ENCODE results near the gene SZT2. TPM values are rescaled to one million over a fixed set of nuclear protein-coding genes. Genes with fewer than 3 reads are reported as not detected.
"Not testable (repeated sequence)": the region's sequence is repeated elsewhere in the genome, so short reads cannot be mapped to it uniquely, and the experiment has no call there.

SZT2 gene
- total and polyA plus RNA-seq, 10 donors: 9.4 to 115 (median 72.4) TPM

DNA sequence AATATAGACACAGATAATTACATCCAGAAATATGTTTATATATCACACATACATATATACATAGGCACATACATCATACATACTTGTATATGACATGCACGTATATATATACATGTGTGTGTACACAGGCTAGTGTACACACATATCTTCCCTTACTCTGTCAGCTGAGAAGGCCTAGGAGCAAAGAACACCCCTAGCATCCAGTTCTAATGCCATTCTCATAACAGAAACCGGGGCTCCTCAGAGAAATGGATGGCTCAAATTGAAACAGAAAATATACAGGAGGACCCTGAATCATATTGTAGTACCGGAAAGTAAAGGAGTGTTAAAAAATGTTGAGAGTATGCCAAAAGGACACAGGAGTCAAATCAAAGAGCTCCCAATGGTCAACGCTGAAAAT is 83.8 kb downstream of the SZT2 start:
- intact Hi-C loops (cut with DNase I; ENCODE audit: low total_unique reads): no loop called here
- 76 to 83% (median 80%) methylated on average over 4 of the region's 4 CpGs for WGBS, 5 donors
- no peaks in the 10 kb centered on the region for H3K36me3 ChIP-seq

DNA sequence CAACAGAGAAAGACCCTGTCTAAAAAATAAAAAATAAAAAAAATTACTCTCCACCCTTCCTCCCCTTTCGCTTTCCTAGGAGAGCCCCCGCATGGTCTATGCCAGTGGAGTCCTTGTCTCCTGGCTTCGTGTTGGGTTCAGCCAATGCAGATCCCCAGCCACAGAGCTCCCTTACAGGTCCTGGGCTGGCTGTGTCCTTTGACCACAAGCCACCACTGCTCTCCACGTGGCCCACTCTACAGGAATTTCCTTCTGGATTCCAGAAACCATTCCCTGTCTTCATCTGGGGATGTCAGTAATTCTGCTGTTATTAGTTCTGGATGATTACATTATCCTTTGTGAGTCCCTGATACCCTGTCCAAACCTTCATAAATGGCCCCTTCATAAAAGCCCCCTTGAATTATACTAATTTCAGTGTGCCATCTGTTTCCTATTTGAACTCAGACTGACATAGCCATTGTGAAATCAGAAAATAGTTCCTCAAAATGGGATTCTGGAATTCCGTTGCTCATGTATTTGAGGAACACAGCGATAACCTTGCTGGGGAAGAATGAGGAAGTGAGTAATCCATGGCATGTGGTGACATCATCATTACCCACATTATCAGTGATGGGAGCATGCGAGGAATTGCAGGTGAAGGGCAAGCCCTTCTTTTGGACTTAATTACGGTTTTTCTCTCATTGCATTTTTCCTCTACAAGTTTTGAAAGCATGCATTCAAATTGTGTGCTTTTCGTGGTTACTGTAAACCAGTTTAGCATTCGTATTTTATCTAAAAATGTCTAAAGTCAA is 86.1 kb downstream of the SZT2 start:
- H3K4me1 ChIP-seq; intact Hi-C loops (cut with DNase I; ENCODE audit: low total_unique reads); DNase-seq; H3K36me3 ChIP-seq; H3K4me3 ChIP-seq; H3K27me3 ChIP-seq (replicated peaks in 1 of 7); H3K9me3 ChIP-seq: not testable (repeated sequence)
- WGBS, 5 donors: 54 to 63% (median 60%) methylated on average over 8 to 10 of the region's 10 CpGs
- H3K27ac ChIP-seq: peak overlapping the region in 4 of 8 donors; percentile 21 to 58 (median 30)

More for the DNA sequence above, 83.8 kb downstream of the SZT2 start:
- peak overlapping the region in 2 of 8 donors; percentile 61 to 65 for H3K27ac ChIP-seq
- H3K4me1 ChIP-seq: peaks cover 0 to 6% (median 3%) of the 10 kb centered on the region in 6 donors
- no peak for TF ChIP-seq POLR2AphosphoS5 (IDR thresholded peaks at IDR 0.05)
- TF ChIP-seq, protein P1, sequence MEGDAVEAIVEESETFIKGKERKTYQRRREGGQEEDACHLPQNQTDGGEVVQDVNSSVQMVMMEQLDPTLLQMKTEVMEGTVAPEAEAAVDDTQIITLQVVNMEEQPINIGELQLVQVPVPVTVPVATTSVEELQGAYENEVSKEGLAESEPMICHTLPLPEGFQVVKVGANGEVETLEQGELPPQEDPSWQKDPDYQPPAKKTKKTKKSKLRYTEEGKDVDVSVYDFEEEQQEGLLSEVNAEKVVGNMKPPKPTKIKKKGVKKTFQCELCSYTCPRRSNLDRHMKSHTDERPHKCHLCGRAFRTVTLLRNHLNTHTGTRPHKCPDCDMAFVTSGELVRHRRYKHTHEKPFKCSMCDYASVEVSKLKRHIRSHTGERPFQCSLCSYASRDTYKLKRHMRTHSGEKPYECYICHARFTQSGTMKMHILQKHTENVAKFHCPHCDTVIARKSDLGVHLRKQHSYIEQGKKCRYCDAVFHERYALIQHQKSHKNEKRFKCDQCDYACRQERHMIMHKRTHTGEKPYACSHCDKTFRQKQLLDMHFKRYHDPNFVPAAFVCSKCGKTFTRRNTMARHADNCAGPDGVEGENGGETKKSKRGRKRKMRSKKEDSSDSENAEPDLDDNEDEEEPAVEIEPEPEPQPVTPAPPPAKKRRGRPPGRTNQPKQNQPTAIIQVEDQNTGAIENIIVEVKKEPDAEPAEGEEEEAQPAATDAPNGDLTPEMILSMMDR (IDR thresholded peaks at IDR 0.05 in 8 of 11, conservative IDR thresholded peaks at IDR 0.05 in 3 of 11): no peak
- no peak for DNase-seq
- no peak overlapping the region for H3K4me3 ChIP-seq
- no peaks in the 10 kb centered on the region for H3K27me3 ChIP-seq (replicated peaks in 1 of 7)
- H3K9me3 ChIP-seq: no peaks in the 10 kb centered on the region

DNA sequence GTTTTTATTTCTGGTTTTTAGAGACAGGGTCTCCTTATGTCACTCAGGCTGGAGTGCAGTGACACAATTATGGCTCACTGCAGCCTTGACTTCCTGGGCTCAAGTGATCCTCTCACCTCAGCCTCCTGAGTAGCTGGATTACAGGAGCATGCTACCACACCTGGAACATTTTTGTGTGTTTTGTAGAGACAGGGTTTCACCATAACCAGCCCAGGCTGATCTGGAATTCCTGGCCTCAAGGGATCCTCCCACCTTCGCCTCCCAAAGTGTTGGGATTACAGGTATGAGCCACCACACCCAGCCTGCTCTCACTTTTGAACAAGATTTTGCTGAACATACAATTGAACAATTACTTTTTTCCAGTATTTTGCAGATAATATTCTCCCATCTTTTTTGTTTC is 88.0 kb downstream of the SZT2 start:
- 76 to 100% (median 92%) methylated on average over 1 of the region's 1 CpG for WGBS, 5 donors
- DNase-seq: no peak
- H3K4me3 ChIP-seq: no peak overlapping the region
- H3K27ac ChIP-seq: no peak overlapping the region
- no peaks in the 10 kb centered on the region for H3K9me3 ChIP-seq
- H3K36me3 ChIP-seq: no peaks in the 10 kb centered on the region
- TF ChIP-seq POLR2A (IDR thresholded peaks at IDR 0.05) (no peak), POLR2AphosphoS5 (IDR thresholded peaks at IDR 0.05) (no peak)
- TF ChIP-seq, protein P1 (IDR thresholded peaks at IDR 0.05 in 8 of 11, conservative IDR thresholded peaks at IDR 0.05 in 3 of 11): no peak
- no peaks in the 10 kb centered on the region for H3K27me3 ChIP-seq (replicated peaks in 1 of 7)
- intact Hi-C loops (cut with DNase I; ENCODE audit: low total_unique reads): no loop called here
- peaks cover 0 to 5% (median 0%) of the 10 kb centered on the region in 6 donors for H3K4me1 ChIP-seq

DNA sequence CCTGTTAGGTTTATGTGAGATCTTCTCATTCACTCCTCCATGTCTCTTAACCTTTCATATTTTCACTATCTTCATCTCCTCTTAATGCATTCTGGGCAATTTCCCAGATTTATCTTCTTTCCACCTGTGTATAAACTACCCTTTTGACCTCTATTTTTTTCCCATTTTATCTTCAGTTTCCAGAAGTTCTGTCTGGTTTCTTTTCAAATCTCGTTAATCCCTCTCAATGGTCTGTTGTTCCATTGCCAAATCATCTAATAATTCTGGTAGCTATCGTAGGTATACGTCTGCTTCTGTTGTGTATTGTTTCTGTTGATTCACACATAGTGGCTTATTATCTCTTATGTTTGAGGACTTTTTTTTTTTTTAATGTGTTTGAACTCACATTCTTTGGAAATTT is 89.7 kb downstream of the SZT2 start:
- no peak for DNase-seq
- Histone ChIP-seq H3K9me3 (no peaks in the 10 kb centered on the region), H3K4me3 (no peak overlapping the region), H3K27ac (no peak overlapping the region), H3K4me1 (no peaks in the 10 kb centered on the region), H3K36me3 (no peaks in the 10 kb centered on the region), H3K27me3 (replicated peaks in 1 of 7) (no peaks in the 10 kb centered on the region)
- intact Hi-C loops (cut with DNase I; ENCODE audit: low total_unique reads): no loop called here
- WGBS, 5 donors: 83 to 91% (median 88%) methylated on average over 3 of the region's 3 CpGs
- TF ChIP-seq POLR2A (IDR thresholded peaks at IDR 0.05): no peak
- no peak for TF ChIP-seq POLR2AphosphoS5 (IDR thresholded peaks at IDR 0.05)
- TF ChIP-seq, protein P1 (IDR thresholded peaks at IDR 0.05 in 8 of 11, conservative IDR thresholded peaks at IDR 0.05 in 3 of 11): no peak

Measured in spleen (tissue), 11 donors.